ENCODE measurements around the gene MLN. TPM values are rescaled to one million over a fixed set of nuclear protein-coding genes. Genes with fewer than 3 reads are reported as not detected.

MLN gene
- total and polyA plus RNA-seq, 2 of the 4 experiments (the other 2 are of a cell fraction): not detected

GRCh38 chr6:33777398-33778388 is 26.1 kb downstream of the MLN start (continued):
- TF ChIP-seq POLR2A (IDR thresholded peaks at IDR 0.05; ENCODE audit: low read depth, low read length) (no peak), RFX5 (IDR thresholded peaks at IDR 0.05; ENCODE audit: low read depth, low read length) (no peak)

- no peak overlapping the region for H3K27ac ChIP-seq (ENCODE audit: insufficient read depth, low read length)
- no peak overlapping the region for H3K4ac ChIP-seq (ENCODE audit: low read depth, low read length)
- H4K8ac ChIP-seq (ENCODE audit: low read depth in 2 of 2, low read length in 2 of 2): no peak overlapping the region
- H3K4me3 ChIP-seq (ENCODE audit: insufficient read depth, low read depth, low read length): no peak overlapping the region
- peaks cover 4% of the 10 kb centered on the region for H3K9me1 ChIP-seq (ENCODE audit: insufficient read depth, low read length)
- H3K14ac ChIP-seq (replicated peaks; ENCODE audit: low read depth, low read length): no peak overlapping the region
- in situ Hi-C loops (cut with MboI; ENCODE audit: low sequenced_read_pairs) (no loop called here), intact Hi-C loops (cut with micrococcal nuclease) (no loop called here), dilution Hi-C loops (cut with HindIII; ENCODE audit: low sequenced_read_pairs, unreplicated experiment) (no loop called here)
- no peak overlapping the region for H3K4me2 ChIP-seq (ENCODE audit: low read depth, low read length)
- POLR2A ChIA-PET (ENCODE audit: unreplicated experiment): no interaction called here
- H3K18ac ChIP-seq (ENCODE audit: low read depth, low read length): no peak overlapping the region
- H2BK120ac ChIP-seq (ENCODE audit: low read depth, low read length): no peak overlapping the region
- 89% methylated on average over 4 of the region's 13 CpGs; no CpG with 5 or more reads in 1 of the 2 experiments for whole genome bisulfite sequencing, 2 experiments (ENCODE audit: extremely low coverage in 2 of 2, insufficient read length in 1 of 2)
- no peak overlapping the region for H2AFZ ChIP-seq (replicated peaks; ENCODE audit: low read length, poor library complexity)
- CTCF ChIA-PET: interaction anchor here (0.8 kb wide), 1 partner anchor 62 kb away, joined by 3 read pairs; no protein-coding TSS in a partner anchor
- BruUV-seq (replicated peaks): no TSS peak
- no peak overlapping the region for H3K9ac ChIP-seq (ENCODE audit: low read depth, low read length)
- H2BK20ac ChIP-seq (ENCODE audit: low read depth, low read length): no peak overlapping the region
- H4K91ac ChIP-seq (ENCODE audit: insufficient read depth, low read depth, low read length): no peak overlapping the region
- no peak overlapping the region for H2BK15ac ChIP-seq (ENCODE audit: low read depth, low read length)
- no peak overlapping the region for H2BK5ac ChIP-seq (ENCODE audit: low read depth, low read length, poor library complexity, severe bottlenecking)
- no peak overlapping the region for H3K23ac ChIP-seq (ENCODE audit: low read depth, low read length)
- peaks cover 12 to 56% of the 10 kb centered on the region in 2 experiments for H3K79me1 ChIP-seq (ENCODE audit: low read depth in 1 of 2, low read length in 2 of 2)
- ATAC-seq (ENCODE audit: low read depth): no peak
- no peak overlapping the region for H2AK9ac ChIP-seq (replicated peaks; ENCODE audit: low read depth, low read length, poor library complexity)
- no peak for DNase-seq
- H4K20me1 ChIP-seq (ENCODE audit: insufficient read depth, low read length): 0 out of 2 replicates have a peak, but pooled peaks cover under 1% of the 10 kb centered on the region
- no peak overlapping the region for H2AK5ac ChIP-seq (ENCODE audit: low read depth, low read length)
- peaks cover 26% of the 10 kb centered on the region for H3K4me1 ChIP-seq (ENCODE audit: control insufficient read depth, insufficient read depth, low read length)
- no peak overlapping the region for H4K5ac ChIP-seq (ENCODE audit: low read depth, low read length)
- peaks cover 80% of the 10 kb centered on the region for H3K36me3 ChIP-seq (ENCODE audit: control insufficient read depth, insufficient read depth, low read length)
- no peaks in the 10 kb centered on the region for H3K9me3 ChIP-seq (ENCODE audit: control insufficient read depth, insufficient read depth, low read length)
- H3K56ac ChIP-seq (ENCODE audit: extremely low read depth, insufficient read depth, low read length): no peak overlapping the region
- H3K27me3 ChIP-seq (ENCODE audit: control insufficient read depth, insufficient read depth, low read length): no peaks in the 10 kb centered on the region
- TF ChIP-seq RCOR1 (IDR thresholded peaks at IDR 0.05; ENCODE audit: insufficient replicate concordance, low read length): no peak
- no peak for TF ChIP-seq MAFK (IDR thresholded peaks at IDR 0.05; ENCODE audit: low read depth, low read length)
- no peak for TF ChIP-seq CEBPB (IDR thresholded peaks at IDR 0.05; ENCODE audit: low read depth, low read length)
- TF ChIP-seq CTCF (conservative IDR thresholded peaks at IDR 0.05; ENCODE audit: low read depth, low read length): no peak
- no peak for TF ChIP-seq RAD21 (IDR thresholded peaks at IDR 0.05; ENCODE audit: low read length)
- no peak for TF ChIP-seq CHD1 (IDR thresholded peaks at IDR 0.05; ENCODE audit: low read depth, low read length)
- no peak for TF ChIP-seq RFX5 (IDR thresholded peaks at IDR 0.05; ENCODE audit: low read depth, low read length)
- TF ChIP-seq POLR2A (IDR thresholded peaks at IDR 0.05; ENCODE audit: low read depth, low read length): no peak
- TF ChIP-seq SMC3 (IDR thresholded peaks at IDR 0.05; ENCODE audit: low read depth, low read length): no peak
- TF ChIP-seq, protein P1, sequence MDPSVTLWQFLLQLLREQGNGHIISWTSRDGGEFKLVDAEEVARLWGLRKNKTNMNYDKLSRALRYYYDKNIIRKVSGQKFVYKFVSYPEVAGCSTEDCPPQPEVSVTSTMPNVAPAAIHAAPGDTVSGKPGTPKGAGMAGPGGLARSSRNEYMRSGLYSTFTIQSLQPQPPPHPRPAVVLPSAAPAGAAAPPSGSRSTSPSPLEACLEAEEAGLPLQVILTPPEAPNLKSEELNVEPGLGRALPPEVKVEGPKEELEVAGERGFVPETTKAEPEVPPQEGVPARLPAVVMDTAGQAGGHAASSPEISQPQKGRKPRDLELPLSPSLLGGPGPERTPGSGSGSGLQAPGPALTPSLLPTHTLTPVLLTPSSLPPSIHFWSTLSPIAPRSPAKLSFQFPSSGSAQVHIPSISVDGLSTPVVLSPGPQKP (IDR thresholded peaks at IDR 0.05; ENCODE audit: borderline replicate concordance, low read depth, low read length): no peak
- TF ChIP-seq FOS (IDR thresholded peaks at IDR 0.05; ENCODE audit: low read depth, low read length): no peak
- no peak for TF ChIP-seq MAZ (IDR thresholded peaks at IDR 0.05; ENCODE audit: borderline replicate concordance, low read depth, low read length)
- TF ChIP-seq MXI1 (IDR thresholded peaks at IDR 0.05; ENCODE audit: borderline replicate concordance, low read depth, low read length): no peak
These were observed 27.0 kb downstream of the MLN start for GRCh38 chr6:33776764-33777163.
